Measurements from ENCODE around the gene ZC3H4. TPM values are rescaled to one million over a fixed set of nuclear protein-coding genes. Genes with fewer than 3 reads are reported as not detected.

The ZC3H4 gene
- total and polyA plus RNA-seq, 2 of the 8 experiments (the other 6 are each of a cell fraction or from before 2014, with no cell fraction given): 6.6 to 92.0 TPM

DNA sequence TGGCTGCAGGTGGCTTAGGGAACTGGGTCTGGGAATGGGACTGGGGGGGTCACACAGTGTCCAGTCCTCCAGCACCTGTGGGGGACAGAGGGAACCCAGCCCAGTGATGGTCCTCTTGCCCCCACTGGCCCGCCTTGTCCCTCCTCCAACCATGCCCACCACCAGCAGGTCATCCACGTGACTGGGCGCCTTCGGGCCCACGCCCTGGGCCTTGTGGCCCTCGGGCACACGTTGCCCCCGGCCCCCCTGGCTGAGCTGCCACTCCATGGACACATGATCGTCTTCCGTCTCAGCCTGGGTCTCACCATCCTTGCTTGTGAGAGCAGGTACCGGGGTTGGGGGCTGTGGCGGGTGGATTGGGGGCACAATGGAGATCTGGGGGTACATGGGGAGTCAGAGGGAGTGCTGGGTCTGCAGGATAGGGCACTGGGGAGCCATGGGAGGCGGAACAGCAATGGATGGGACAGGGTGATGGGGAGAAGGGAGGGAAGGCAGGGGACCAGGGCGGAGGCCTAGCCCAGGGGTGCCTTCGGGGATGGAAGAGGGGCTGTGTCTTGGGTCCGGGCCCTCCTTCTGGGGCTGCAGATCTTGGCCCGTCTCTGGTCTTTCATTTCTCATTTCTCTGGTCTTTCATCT is 74.2 kb downstream of the ZC3H4 start (continued):
- TF ChIP-seq, protein P1, sequence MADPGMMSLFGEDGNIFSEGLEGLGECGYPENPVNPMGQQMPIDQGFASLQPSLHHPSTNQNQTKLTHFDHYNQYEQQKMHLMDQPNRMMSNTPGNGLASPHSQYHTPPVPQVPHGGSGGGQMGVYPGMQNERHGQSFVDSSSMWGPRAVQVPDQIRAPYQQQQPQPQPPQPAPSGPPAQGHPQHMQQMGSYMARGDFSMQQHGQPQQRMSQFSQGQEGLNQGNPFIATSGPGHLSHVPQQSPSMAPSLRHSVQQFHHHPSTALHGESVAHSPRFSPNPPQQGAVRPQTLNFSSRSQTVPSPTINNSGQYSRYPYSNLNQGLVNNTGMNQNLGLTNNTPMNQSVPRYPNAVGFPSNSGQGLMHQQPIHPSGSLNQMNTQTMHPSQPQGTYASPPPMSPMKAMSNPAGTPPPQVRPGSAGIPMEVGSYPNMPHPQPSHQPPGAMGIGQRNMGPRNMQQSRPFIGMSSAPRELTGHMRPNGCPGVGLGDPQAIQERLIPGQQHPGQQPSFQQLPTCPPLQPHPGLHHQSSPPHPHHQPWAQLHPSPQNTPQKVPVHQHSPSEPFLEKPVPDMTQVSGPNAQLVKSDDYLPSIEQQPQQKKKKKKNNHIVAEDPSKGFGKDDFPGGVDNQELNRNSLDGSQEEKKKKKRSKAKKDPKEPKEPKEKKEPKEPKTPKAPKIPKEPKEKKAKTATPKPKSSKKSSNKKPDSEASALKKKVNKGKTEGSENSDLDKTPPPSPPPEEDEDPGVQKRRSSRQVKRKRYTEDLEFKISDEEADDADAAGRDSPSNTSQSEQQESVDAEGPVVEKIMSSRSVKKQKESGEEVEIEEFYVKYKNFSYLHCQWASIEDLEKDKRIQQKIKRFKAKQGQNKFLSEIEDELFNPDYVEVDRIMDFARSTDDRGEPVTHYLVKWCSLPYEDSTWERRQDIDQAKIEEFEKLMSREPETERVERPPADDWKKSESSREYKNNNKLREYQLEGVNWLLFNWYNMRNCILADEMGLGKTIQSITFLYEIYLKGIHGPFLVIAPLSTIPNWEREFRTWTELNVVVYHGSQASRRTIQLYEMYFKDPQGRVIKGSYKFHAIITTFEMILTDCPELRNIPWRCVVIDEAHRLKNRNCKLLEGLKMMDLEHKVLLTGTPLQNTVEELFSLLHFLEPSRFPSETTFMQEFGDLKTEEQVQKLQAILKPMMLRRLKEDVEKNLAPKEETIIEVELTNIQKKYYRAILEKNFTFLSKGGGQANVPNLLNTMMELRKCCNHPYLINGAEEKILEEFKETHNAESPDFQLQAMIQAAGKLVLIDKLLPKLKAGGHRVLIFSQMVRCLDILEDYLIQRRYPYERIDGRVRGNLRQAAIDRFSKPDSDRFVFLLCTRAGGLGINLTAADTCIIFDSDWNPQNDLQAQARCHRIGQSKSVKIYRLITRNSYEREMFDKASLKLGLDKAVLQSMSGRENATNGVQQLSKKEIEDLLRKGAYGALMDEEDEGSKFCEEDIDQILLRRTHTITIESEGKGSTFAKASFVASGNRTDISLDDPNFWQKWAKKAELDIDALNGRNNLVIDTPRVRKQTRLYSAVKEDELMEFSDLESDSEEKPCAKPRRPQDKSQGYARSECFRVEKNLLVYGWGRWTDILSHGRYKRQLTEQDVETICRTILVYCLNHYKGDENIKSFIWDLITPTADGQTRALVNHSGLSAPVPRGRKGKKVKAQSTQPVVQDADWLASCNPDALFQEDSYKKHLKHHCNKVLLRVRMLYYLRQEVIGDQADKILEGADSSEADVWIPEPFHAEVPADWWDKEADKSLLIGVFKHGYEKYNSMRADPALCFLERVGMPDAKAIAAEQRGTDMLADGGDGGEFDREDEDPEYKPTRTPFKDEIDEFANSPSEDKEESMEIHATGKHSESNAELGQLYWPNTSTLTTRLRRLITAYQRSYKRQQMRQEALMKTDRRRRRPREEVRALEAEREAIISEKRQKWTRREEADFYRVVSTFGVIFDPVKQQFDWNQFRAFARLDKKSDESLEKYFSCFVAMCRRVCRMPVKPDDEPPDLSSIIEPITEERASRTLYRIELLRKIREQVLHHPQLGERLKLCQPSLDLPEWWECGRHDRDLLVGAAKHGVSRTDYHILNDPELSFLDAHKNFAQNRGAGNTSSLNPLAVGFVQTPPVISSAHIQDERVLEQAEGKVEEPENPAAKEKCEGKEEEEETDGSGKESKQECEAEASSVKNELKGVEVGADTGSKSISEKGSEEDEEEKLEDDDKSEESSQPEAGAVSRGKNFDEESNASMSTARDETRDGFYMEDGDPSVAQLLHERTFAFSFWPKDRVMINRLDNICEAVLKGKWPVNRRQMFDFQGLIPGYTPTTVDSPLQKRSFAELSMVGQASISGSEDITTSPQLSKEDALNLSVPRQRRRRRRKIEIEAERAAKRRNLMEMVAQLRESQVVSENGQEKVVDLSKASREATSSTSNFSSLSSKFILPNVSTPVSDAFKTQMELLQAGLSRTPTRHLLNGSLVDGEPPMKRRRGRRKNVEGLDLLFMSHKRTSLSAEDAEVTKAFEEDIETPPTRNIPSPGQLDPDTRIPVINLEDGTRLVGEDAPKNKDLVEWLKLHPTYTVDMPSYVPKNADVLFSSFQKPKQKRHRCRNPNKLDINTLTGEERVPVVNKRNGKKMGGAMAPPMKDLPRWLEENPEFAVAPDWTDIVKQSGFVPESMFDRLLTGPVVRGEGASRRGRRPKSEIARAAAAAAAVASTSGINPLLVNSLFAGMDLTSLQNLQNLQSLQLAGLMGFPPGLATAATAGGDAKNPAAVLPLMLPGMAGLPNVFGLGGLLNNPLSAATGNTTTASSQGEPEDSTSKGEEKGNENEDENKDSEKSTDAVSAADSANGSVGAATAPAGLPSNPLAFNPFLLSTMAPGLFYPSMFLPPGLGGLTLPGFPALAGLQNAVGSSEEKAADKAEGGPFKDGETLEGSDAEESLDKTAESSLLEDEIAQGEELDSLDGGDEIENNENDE (IDR thresholded peaks at IDR 0.05; ENCODE audit: insufficient replicate concordance, low read length): no peak
- TF ChIP-seq HDAC6 (IDR thresholded peaks at IDR 0.05; ENCODE audit: low read depth, low read length): no peak
- no peak for TF ChIP-seq BCL11A (IDR thresholded peaks at IDR 0.05; ENCODE audit: low read depth in 2 of 2, low read length in 2 of 2)
- TF ChIP-seq CBX8 (IDR thresholded peaks at IDR 0.05; ENCODE audit: borderline replicate concordance, low read depth, low read length): no peak
- TF ChIP-seq NRF1 (IDR thresholded peaks at IDR 0.05; ENCODE audit: low read depth, low read length): no peak
- no peak for TF ChIP-seq ZNF274 (IDR thresholded peaks at IDR 0.05; ENCODE audit: borderline replicate concordance, extremely low read depth, low read length)
- no peak for TF ChIP-seq SIX5 (IDR thresholded peaks at IDR 0.05; ENCODE audit: low read depth, low read length)
- no peak for TF ChIP-seq TBP (IDR thresholded peaks at IDR 0.05; ENCODE audit: low read depth, low read length)
- no peak for TF ChIP-seq BRCA1 (IDR thresholded peaks at IDR 0.05; ENCODE audit: low read depth, low read length)
